Measurements from ENCODE around the gene TFF2. TPM values are rescaled to one million over a fixed set of nuclear protein-coding genes. Genes with fewer than 3 reads are reported as not detected.

TFF2 gene
- total RNA-seq, 6 donors from 2014 or later, result not detected

- Histone ChIP-seq H3K9me3 (no peaks in the 10 kb centered on the region), H3K27ac (no peak overlapping the region), H3K27me3 (no peaks in the 10 kb centered on the region), H3K4me3 (no peak overlapping the region), H3K4me1 (peaks cover 0 to 19% (median 15%) of the 10 kb centered on the region in 4 donors), H3K36me3 (no peaks in the 10 kb centered on the region)
- DNase-seq (no peak), ATAC-seq (ENCODE audit: low FRiP score in 2 of 2) (no peak)
- TF ChIP-seq EP300 (IDR thresholded peaks at IDR 0.05) (no peak), POLR2A (IDR thresholded peaks at IDR 0.05) (no peak), POLR2AphosphoS5 (IDR thresholded peaks at IDR 0.05) (no peak), CTCF (IDR thresholded peaks at IDR 0.05) (no peak)
- 71 to 77% methylated on average over 17 of the region's 17 CpGs for WGBS, 2 donors
These were observed 42.1 kb upstream of the TFF2 start for GRCh38 chr21:42392731-42393442.

DNA sequence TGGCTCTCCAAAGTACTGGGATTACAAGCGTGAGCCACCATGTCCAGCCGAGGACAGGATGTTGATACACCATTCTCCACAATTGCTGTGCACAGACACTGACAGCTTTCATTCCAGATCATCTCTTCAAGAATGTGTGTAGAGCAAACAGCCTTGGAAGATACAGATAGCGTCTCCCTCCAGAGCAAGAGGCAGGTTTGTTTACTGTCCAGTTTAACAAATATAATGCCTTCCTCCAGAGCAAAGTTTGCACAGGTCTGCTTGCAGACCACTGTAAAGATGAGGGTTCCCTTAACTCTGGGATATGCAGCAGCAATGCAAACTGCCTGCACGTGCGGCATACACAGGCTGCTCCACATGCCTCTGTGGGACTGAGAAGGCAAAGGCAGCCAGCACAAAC is 40.5 kb upstream of the TFF2 start:
- WGBS, 2 donors, result 83 to 93% methylated on average over 5 of the region's 5 CpGs
- DNase-seq (no peak), ATAC-seq (ENCODE audit: low FRiP score in 2 of 2) (no peak)
- no peaks in the 10 kb centered on the region for H3K36me3 ChIP-seq
- H3K27me3 ChIP-seq, result no peaks in the 10 kb centered on the region
- no peak overlapping the region for H3K27ac ChIP-seq
- H3K4me3 ChIP-seq, result no peak overlapping the region
- no peaks in the 10 kb centered on the region for H3K9me3 ChIP-seq
- peaks cover 0 to 19% (median 15%) of the 10 kb centered on the region in 4 donors for H3K4me1 ChIP-seq
- TF ChIP-seq CTCF (IDR thresholded peaks at IDR 0.05), result no peak
- TF ChIP-seq POLR2A (IDR thresholded peaks at IDR 0.05), result no peak
- TF ChIP-seq POLR2AphosphoS5 (IDR thresholded peaks at IDR 0.05), result no peak
- no peak for TF ChIP-seq EP300 (IDR thresholded peaks at IDR 0.05)

GRCh38 chr21:42390696-42391095 is 39.9 kb upstream of the TFF2 start:
- WGBS, 2 donors, result 69 to 72% methylated on average over 2 of the region's 2 CpGs
- TF ChIP-seq POLR2AphosphoS5 (IDR thresholded peaks at IDR 0.05), result no peak
- no peak for TF ChIP-seq EP300 (IDR thresholded peaks at IDR 0.05)
- TF ChIP-seq CTCF (IDR thresholded peaks at IDR 0.05), result no peak
- no peak for TF ChIP-seq POLR2A (IDR thresholded peaks at IDR 0.05)
- ATAC-seq (ENCODE audit: low FRiP score in 2 of 2) (no peak), DNase-seq (no peak)
- H3K27ac ChIP-seq, result no peak overlapping the region
- peaks cover 0 to 18% (median 12%) of the 10 kb centered on the region in 4 donors for H3K4me1 ChIP-seq
- no peaks in the 10 kb centered on the region for H3K27me3 ChIP-seq
- H3K9me3 ChIP-seq, result no peaks in the 10 kb centered on the region
- H3K4me3 ChIP-seq, result no peak overlapping the region
- no peaks in the 10 kb centered on the region for H3K36me3 ChIP-seq

- Histone ChIP-seq H3K4me3 (no peak overlapping the region), H3K9me3 (no peaks in the 10 kb centered on the region), H3K36me3 (no peaks in the 10 kb centered on the region), H3K27ac (no peak overlapping the region), H3K27me3 (no peaks in the 10 kb centered on the region), H3K4me1 (peaks cover 3 to 18% (median 9%) of the 10 kb centered on the region in 4 donors)
- DNase-seq (no peak), ATAC-seq (ENCODE audit: low FRiP score in 2 of 2) (no peak)
- WGBS, 2 donors, result 85 to 87% methylated on average over 5 of the region's 5 CpGs
- TF ChIP-seq POLR2AphosphoS5 (IDR thresholded peaks at IDR 0.05) (no peak), POLR2A (IDR thresholded peaks at IDR 0.05) (no peak), CTCF (IDR thresholded peaks at IDR 0.05) (no peak), EP300 (IDR thresholded peaks at IDR 0.05) (no peak)
These were observed 39.4 kb upstream of the TFF2 start for GRCh38 chr21:42390193-42390592.

GRCh38 chr21:42389449-42389835 is 38.6 kb upstream of the TFF2 start:
- H3K27ac ChIP-seq, result peak overlapping the region in 2 of 4 donors; percentile 33 to 59
- H3K4me3 ChIP-seq, result peak overlapping the region in 2 of 4 donors; percentile 25 to 27

More at GRCh38 chr21:42389449-42389835, 38.6 kb upstream of the TFF2 start:
- H3K27me3 ChIP-seq, result no peaks in the 10 kb centered on the region
- ATAC-seq (ENCODE audit: low FRiP score in 2 of 2), result peak in 1 of 2 donors; percentile 32
- WGBS, 2 donors, result 74 to 76% methylated on average over 6 of the region's 6 CpGs
- H3K36me3 ChIP-seq, result no peaks in the 10 kb centered on the region
- no peak for TF ChIP-seq CTCF (IDR thresholded peaks at IDR 0.05)
- no peak for TF ChIP-seq POLR2AphosphoS5 (IDR thresholded peaks at IDR 0.05)
- no peak for TF ChIP-seq POLR2A (IDR thresholded peaks at IDR 0.05)
- no peak for TF ChIP-seq EP300 (IDR thresholded peaks at IDR 0.05)
- H3K4me1 ChIP-seq, result peaks cover 5 to 21% (median 8%) of the 10 kb centered on the region in 4 donors
- no peaks in the 10 kb centered on the region for H3K9me3 ChIP-seq
- peak in 1 of 2 donors; percentile 51 for DNase-seq
